ENCODE measurements around the gene CAMK2G. TPM values are rescaled to one million over a fixed set of nuclear protein-coding genes. Genes with fewer than 3 reads are reported as not detected.

Gene CAMK2G
- total RNA-seq, 1 experiment from 2014 or later = 22.2 TPM

GRCh38 chr10:73871295-73872189 lies 2.8 kb downstream of the CAMK2G start:
- in situ Hi-C loops (cut with HindIII; ENCODE audit: low pct_unique_long_range_greater_than_20kb, low sequenced_read_pairs) = no loop called here
- DNase-seq (ENCODE audit: low read depth) = no peak

DNA sequence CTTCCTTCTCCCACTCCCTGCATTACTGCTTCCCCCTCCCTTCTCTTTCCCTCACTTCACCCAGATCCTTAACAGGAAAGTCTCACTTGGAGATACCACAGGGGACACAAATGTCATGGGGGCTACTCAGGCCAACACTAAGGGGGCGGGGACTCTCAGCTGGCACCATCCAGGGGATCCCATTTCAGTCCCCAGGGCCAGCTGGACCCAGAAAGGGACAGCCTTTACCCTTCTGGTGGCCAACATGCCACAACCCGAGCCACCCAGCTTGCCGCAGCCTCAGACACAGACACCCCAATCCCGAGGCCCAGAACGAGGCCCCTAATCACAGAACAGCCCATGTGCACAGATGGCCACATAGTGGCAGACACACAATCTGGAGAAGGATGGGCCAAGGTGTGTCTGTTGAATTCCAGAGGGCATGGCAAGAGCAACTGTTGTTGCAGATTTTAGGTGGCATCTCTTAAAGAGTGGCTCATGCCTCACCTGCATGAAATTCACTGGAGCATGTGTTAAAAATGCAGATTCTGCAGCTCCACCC lies 5.6 kb downstream of the CAMK2G start:
- DNase-seq (ENCODE audit: low read depth) = no peak
- in situ Hi-C loops (cut with HindIII; ENCODE audit: low pct_unique_long_range_greater_than_20kb, low sequenced_read_pairs) = no loop called here

- no peak for DNase-seq (ENCODE audit: low read depth)
- in situ Hi-C loops (cut with HindIII; ENCODE audit: low pct_unique_long_range_greater_than_20kb, low sequenced_read_pairs) = no loop called here
Measured at GRCh38 chr10:73867871-73868631, 6.3 kb downstream of the CAMK2G start.

GRCh38 chr10:73867126-73867807 lies 7.1 kb downstream of the CAMK2G start:
- no peak for DNase-seq (ENCODE audit: low read depth)
- in situ Hi-C loops (cut with HindIII; ENCODE audit: low pct_unique_long_range_greater_than_20kb, low sequenced_read_pairs) = no loop called here

GRCh38 chr10:73866621-73867020 lies 7.7 kb downstream of the CAMK2G start:
- in situ Hi-C loops (cut with HindIII; ENCODE audit: low pct_unique_long_range_greater_than_20kb, low sequenced_read_pairs) = no loop called here
- no peak for DNase-seq (ENCODE audit: low read depth)

DNA sequence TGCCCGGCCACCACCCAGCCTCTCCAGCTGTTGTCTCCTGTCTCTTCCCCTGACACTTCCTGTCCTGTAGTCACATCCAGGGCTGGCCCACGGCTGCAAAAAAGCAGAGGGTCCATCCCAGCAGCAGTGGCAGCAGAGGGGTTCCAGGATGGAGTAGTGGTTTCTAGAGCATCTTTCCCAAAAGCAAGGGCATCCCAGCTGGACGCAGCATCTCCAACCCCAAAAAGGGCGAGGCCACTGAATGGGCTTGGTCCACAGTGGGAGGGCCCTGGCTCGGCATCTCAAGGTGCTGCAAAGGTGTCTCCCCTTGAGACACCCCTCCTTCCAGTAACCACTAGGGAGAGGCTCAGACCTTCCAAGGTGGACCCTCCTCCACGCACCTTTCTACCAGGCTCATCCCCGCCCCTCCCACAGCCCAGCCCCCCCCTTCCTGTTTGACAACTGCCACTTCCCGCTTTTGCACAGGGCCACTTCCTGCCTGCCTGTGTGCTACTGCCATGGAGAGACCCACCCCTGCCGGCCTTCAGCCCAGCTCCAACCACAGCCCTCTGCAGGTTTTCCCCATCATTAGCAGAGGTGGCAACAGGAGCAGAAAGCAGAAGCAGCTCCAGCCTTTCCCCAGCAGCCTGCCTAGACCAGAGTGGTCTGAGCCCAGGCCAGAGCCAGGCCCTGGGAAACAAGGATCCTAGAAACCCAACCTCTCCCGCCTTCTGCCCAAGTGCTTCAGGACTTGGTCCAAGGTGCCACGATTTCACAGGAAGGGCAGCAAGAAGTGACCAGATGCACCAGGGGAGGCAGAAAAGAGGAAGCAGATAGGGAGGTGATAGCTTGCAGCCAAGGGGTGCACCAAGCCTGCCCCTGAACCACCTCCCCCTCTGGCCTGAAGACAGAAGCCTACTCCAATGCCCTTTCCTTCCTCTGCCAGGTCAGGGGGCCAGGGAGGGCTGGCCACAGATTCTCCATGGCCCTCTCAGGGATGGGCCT lies 8.6 kb downstream of the CAMK2G start:
- in situ Hi-C loops (cut with HindIII; ENCODE audit: low pct_unique_long_range_greater_than_20kb, low sequenced_read_pairs) = no loop called here
- DNase-seq (ENCODE audit: low read depth) = no peak

DNA sequence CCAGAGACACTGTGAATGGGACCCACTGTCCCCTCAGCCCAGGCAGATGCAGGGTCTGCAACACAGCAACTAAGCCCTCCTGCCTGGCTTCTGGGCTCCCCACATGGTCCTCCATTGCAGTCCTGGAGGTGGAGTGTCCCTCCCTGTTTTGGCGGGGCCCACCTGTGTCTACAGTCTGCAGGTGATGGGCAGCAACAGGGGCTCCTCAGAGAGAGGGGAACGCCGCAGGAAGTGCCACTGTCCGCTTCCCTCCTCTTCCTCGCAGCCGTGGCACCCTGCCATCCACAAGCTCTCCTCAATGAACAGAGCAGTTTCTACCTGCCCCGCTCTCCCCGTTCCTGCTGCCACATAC lies 9.3 kb downstream of the CAMK2G start:
- DNase-seq (ENCODE audit: low read depth) = no peak
- in situ Hi-C loops (cut with HindIII; ENCODE audit: low pct_unique_long_range_greater_than_20kb, low sequenced_read_pairs) = no loop called here

DNA sequence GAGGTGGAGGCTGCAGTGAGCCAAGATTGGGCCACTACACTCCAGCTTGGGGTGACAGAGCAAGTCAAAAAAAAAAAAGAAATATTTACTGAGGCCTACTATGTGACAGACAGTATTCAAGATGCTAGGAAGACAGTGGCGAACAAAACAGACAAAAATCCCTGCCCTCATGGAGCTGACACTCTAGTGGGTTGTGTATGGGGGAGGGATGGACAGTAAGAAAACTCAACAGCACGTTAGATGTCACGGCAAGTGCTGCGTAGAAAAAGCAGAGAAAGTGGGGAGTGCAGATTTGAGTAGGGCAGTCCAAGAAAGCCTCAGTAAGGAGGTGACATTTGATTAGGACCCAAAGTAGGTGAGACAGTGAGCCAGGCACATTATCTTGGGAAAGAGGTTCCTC lies 10.1 kb downstream of the CAMK2G start:
- in situ Hi-C loops (cut with HindIII; ENCODE audit: low pct_unique_long_range_greater_than_20kb, low sequenced_read_pairs) = no loop called here
- no peak for DNase-seq (ENCODE audit: low read depth)

DNA sequence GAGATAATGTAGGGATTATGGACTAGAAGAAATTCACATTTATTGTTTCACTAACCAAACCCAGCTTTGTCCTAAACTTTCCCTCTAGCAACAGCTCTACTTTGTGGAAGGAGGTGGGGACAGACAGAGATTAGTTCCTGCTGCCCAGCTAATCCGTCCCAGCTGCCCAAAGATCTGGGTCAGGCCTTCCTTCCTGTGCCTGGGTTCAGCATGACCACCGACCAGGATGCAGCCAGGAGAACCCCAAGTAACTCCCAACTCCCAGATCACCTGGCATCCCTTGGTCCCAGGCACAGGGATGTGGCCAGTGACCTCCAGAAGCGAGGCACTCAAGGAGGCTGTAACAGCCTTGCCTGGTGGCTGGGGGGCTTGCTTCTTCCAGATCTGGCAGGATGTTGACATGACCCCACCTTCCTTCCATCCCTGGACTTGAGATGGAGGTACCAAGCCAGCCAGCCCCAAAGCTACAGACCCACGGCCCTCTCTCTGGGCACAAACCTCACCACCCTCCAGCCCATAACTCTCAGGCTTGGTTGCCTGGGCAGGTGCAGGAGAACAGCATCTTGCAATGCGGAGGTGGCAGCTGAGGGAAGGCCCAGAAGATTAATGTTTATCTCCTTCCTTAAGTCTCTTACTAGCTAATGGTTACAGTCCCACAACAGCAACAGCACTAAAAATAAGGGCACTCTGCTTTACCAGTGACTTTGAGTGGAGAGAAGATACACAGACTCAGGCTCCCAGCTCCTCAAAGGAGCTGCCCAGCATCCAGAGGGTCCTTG lies 11.1 kb downstream of the CAMK2G start:
- in situ Hi-C loops (cut with HindIII; ENCODE audit: low pct_unique_long_range_greater_than_20kb, low sequenced_read_pairs) = no loop called here
- DNase-seq (ENCODE audit: low read depth) = no peak

- in situ Hi-C loops (cut with HindIII; ENCODE audit: low pct_unique_long_range_greater_than_20kb, low sequenced_read_pairs) = no loop called here
- DNase-seq (ENCODE audit: low read depth) = no peak
Measured at GRCh38 chr10:73862011-73862410, 12.3 kb downstream of the CAMK2G start.

GRCh38 chr10:73859784-73860491 lies 14.4 kb downstream of the CAMK2G start:
- DNase-seq (ENCODE audit: low read depth) = no peak
- in situ Hi-C loops (cut with HindIII; ENCODE audit: low pct_unique_long_range_greater_than_20kb, low sequenced_read_pairs) = no loop called here

DNA sequence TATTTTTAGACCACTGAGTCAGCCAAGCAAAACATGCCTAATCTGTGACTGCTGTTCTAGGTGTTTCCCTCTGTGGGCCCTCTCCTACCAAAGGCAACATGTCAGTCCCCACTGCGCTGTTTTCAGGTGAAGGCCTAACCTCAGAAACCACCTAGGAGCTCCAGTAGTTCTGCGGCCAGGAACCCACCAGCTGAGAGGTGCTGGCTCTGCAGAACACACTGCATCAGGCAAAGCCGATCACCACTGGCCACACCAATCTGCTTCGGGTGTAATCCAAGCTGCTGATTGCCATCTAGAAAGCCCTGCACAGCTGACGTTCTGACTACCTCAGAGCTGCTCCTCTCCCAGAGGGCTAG lies 14.9 kb downstream of the CAMK2G start:
- in situ Hi-C loops (cut with HindIII; ENCODE audit: low pct_unique_long_range_greater_than_20kb, low sequenced_read_pairs) = no loop called here
- DNase-seq (ENCODE audit: low read depth) = no peak

DNA sequence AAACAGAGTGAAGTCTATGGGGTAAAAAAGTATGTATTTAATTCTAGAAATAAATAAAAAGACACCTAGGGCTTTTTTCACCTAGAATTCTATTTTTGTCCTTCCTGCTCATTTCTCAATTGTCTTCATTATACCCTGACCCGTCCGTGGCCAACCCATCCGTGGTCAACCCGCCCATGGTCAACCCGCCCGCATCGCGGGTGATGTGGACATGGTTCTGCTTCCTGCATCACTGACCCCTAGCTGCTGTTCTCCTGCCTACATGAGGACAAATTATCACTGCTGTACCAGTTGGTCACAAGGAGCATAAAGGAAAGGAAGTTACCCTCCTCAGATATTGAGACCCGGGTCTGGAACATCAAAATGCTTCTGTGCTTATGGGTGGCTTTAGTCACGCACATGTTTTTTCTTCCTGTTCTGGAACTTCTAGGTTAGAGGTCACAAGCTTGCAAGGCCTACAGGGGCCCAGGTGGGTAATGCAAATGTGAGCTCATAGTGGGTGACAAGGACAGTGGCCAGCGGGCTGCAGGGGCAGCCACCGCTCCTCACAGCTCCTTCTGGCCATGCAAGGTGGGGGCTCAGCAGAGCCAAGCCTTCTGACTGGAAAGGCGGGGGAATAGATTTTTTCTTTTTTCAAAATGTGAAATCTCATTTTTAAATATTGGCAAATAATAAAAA lies 15.5 kb downstream of the CAMK2G start:
- no peak for DNase-seq (ENCODE audit: low read depth)
- in situ Hi-C loops (cut with HindIII; ENCODE audit: low pct_unique_long_range_greater_than_20kb, low sequenced_read_pairs) = no loop called here

GRCh38 chr10:73858013-73858708 lies 16.2 kb downstream of the CAMK2G start:
- no peak for DNase-seq (ENCODE audit: low read depth)
- in situ Hi-C loops (cut with HindIII; ENCODE audit: low pct_unique_long_range_greater_than_20kb, low sequenced_read_pairs) = no loop called here

GRCh38 chr10:73857446-73857845 lies 16.9 kb downstream of the CAMK2G start:
- no peak for DNase-seq (ENCODE audit: low read depth)
- in situ Hi-C loops (cut with HindIII; ENCODE audit: low pct_unique_long_range_greater_than_20kb, low sequenced_read_pairs) = no loop called here

DNA sequence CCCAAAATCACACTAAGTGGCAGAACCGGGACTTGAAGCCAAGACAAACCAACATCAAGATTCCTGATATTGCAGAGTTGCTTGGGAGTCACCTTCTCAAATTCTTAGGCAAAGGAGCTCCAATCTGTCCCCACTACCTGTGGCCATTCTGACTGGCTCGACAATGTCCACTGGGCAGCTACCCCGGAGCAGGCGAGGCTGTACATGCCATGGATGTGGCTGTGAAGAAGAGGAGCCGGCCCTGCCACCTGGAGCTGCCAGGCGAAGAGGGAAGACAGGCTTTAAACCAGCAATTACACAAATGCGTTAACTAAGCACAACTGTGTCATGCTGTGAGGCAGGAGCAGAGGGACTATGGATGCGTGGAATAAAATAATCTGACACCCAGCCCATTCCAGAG lies 18.1 kb downstream of the CAMK2G start:
- no peak for DNase-seq (ENCODE audit: low read depth)
- in situ Hi-C loops (cut with HindIII; ENCODE audit: low pct_unique_long_range_greater_than_20kb, low sequenced_read_pairs) = no loop called here
